ENCODE results near the gene CABP1.

DNA sequence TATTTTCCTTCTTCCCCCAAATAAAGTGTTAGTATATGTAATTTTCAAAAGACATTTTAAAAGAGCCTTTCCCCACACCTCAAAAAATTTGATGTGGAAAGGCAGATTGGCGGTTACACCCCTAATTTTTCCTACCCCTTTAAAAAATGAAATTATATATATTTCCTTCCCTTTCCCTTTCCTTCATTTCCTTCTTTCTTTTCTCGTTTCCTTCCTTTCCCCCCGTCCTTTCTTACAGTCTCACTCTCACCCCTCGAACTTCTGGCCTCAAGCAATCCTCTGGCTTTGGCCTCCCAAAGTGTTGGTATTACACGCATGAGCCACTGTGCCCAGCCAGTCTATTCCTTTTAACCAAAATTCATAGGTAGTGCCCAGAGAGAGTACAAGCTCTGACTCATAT lies 65.6 kb downstream of the CABP1 start:
- TF ChIP-seq, protein P1, sequence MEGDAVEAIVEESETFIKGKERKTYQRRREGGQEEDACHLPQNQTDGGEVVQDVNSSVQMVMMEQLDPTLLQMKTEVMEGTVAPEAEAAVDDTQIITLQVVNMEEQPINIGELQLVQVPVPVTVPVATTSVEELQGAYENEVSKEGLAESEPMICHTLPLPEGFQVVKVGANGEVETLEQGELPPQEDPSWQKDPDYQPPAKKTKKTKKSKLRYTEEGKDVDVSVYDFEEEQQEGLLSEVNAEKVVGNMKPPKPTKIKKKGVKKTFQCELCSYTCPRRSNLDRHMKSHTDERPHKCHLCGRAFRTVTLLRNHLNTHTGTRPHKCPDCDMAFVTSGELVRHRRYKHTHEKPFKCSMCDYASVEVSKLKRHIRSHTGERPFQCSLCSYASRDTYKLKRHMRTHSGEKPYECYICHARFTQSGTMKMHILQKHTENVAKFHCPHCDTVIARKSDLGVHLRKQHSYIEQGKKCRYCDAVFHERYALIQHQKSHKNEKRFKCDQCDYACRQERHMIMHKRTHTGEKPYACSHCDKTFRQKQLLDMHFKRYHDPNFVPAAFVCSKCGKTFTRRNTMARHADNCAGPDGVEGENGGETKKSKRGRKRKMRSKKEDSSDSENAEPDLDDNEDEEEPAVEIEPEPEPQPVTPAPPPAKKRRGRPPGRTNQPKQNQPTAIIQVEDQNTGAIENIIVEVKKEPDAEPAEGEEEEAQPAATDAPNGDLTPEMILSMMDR (IDR thresholded peaks at IDR 0.05; ENCODE audit: low read length): no peak
- no peak for TF ChIP-seq EZH2 (IDR thresholded peaks at IDR 0.05; ENCODE audit: borderline replicate concordance, low read length)

Data from OCI-LY1 (cell line).